ENCODE results near the gene SLC27A1. TPM values are rescaled to one million over a fixed set of nuclear protein-coding genes. Genes with fewer than 3 reads are reported as not detected.

The SLC27A1 gene
- 4.8 and 12.2 TPM in 2 replicates for total RNA-seq (2014; rRNA removed; shearing (Covaris generic))

- peak; percentile 99 for DNase-seq (ENCODE audit: low read depth)
Measured at GRCh38 chr19:17470068-17470841, at the start of gene SLC27A1. SLC27A1 (plus strand) TSS chr19:17470524; CDS start chr19:17470541, 17 bp downstream.

DNA sequence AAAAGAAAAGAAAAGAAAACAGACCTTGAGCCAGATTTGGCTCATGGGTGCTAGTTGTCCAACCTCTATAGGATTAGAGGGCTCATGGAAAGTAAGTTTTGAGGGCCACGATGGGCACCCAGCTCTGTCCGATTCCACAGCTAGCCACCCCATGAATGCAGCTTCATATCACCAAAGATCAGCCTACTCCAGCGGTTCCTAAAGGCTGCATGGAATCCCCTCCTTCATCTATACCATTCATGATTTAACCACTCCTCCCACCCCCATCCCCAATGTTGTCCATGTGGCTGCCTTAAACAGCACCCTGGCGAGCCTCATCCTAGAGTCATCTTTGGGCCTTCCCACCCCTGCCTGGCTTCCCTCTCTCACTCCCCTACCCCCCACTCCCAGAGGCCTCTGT lies 48.4 kb upstream of the SLC27A1 start:
- no peak for DNase-seq (ENCODE audit: low read depth)

- no peak for DNase-seq (ENCODE audit: low read depth)
Measured at GRCh38 chr19:17423429-17424208, 46.7 kb upstream of the SLC27A1 start.

DNA sequence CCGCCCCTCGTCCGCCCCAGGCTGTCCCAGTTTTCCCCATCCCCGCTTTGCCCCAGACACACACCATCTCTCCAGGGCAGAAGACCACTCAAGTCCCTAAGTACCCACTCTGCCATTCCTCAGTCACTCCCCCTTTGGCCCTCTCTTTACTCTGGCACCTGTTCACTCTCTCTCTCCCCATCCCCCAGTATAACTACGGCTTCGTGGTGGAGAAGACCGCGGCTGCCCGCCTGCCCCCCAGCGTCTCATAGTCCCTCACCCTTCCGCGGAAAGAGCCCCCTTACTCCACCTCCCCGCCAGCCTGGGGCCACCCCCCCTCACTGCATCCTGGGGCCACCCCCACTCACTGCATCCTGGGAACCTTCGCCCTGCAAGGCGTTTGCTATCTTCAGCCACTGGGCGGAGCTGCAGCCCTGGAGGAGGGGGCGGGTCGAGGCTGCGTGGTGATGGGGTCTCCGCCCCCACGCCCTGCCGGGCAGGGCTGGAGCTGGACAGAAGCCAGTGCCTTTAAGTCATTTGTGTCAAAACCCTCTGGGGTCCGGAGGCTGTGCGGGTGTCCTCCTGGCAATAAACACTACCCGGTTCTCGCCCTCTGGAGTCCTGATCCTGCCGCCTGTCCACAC lies 45.5 kb upstream of the SLC27A1 start:
- DNase-seq (ENCODE audit: low read depth): no peak

DNA sequence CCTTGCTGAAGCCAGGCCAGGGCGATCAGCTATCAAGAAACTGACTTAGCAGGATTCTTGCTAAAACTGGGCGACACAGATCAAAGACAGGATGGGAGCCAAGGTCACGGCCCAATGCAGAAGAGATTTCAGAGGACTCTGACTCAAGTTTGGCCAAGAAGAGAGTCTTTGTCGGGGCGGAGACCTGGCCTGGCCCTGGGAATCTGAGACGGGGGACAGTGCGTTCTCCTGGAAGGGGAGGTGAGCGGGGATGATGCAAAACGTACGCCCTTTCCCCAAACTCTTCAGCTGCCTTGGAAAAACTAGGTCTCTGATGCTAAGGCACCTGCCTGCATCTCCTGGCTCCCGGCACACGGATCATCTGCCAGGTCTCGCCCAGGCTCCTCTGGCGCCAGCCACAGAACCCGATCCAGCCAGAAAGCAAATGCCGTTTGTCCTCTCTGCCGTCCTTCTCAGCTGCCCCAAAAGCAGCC lies 40.6 kb upstream of the SLC27A1 start:
- no peak for DNase-seq (ENCODE audit: low read depth)

DNA sequence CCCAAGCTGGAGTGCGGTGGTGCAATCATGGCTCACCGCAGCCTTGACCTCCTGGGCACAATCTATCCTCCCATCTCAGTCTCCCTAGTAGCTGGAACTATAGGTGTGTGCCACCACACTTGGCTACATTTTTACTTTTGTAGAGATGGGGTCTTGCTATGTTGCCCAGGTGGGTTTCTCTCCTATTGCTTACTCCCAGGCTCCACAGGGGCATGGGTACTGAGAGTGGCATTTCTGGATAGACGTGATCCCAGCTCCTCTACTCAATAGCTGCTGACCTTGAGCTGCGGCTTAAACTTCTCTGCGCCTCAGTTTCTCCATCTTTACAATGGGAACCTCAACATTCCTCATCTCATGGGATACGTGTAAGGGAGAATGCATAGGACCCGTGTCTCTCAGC lies 38.9 kb upstream of the SLC27A1 start:
- no peak for DNase-seq (ENCODE audit: low read depth)

DNA sequence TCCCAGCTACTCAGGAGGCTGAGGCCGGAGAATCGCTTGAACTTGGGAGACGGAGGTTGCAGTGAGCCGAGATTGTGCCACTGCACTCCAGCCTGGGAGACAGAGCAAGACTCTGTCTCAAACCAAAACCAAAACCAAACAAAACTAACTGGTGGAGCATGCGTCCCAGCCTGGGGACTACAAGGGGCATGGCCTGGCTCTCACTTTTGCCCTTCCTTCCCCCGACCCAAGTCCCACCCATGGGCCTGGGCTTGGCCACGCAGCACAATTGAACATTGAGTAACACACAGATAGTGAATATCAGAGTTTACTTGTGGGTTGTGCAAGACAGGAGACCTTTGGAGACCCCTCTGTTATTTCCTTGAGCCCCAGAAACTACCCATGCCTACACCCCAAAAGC lies 35.1 kb upstream of the SLC27A1 start:
- DNase-seq (ENCODE audit: low read depth): no peak

DNA sequence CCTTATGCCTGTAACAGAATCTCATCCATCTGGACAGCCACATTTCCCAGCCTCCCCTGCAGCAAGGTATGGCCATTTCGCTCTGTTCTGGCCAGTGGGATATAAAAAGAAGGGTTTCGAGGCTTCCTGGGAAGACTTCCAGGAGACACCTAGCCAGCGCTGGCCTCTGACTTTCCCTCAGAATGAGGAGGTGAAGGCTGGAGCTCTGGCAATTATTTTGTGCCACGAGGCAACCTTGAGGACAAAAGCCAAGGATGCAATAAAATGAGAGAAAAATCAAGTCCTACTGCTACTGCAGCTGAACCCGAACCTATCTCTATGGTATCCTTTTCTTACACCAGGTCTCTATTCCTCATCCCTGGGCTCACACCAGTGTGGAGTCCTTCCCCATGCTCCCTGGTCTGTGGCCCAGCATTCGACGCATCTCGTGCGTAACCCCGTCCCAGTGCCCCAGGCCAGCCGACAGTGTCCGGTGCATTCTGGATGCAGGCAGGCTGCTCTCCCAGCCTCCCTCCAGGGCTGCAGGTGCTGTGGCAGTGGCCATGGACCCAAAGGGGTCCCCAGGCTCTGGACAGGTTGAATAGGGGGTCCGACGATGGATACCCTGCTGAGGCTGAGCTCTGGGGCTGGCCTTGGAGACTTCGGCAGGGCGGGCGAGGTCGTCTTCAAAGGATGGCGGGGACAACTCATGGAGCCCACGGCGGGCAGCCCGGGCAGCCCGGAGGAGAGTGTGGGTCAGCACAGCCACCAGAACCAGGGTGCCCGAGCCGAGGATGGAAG lies 34.0 kb upstream of the SLC27A1 start:
- no peak for DNase-seq (ENCODE audit: low read depth)

DNA sequence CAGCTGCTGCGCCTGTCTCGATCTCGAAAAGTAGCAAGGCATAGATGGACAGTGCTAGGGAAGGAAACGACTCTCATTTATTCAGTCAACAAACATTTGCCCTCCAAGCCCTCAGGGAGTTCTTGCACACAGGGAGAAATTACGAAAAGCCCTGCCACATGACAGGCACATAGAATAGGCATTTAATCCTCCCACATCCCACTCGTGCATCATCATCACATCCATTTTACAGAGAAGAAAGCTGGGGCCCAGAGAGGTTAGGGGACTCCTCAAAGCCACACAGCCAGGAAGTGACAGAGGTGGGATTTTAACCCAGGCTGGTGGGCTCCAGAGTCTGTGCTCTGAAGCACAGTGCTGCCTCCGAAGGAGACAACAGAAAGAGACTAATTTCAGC lies 33.5 kb upstream of the SLC27A1 start:
- no peak for DNase-seq (ENCODE audit: low read depth)

GRCh38 chr19:17441241-17442021 lies 28.9 kb upstream of the SLC27A1 start:
- DNase-seq (ENCODE audit: low read depth): peak; percentile 73

GRCh38 chr19:17445526-17446165 lies 24.7 kb upstream of the SLC27A1 start:
- DNase-seq (ENCODE audit: low read depth): no peak

GRCh38 chr19:17447704-17448130 lies 22.6 kb upstream of the SLC27A1 start:
- no peak for DNase-seq (ENCODE audit: low read depth)

DNA sequence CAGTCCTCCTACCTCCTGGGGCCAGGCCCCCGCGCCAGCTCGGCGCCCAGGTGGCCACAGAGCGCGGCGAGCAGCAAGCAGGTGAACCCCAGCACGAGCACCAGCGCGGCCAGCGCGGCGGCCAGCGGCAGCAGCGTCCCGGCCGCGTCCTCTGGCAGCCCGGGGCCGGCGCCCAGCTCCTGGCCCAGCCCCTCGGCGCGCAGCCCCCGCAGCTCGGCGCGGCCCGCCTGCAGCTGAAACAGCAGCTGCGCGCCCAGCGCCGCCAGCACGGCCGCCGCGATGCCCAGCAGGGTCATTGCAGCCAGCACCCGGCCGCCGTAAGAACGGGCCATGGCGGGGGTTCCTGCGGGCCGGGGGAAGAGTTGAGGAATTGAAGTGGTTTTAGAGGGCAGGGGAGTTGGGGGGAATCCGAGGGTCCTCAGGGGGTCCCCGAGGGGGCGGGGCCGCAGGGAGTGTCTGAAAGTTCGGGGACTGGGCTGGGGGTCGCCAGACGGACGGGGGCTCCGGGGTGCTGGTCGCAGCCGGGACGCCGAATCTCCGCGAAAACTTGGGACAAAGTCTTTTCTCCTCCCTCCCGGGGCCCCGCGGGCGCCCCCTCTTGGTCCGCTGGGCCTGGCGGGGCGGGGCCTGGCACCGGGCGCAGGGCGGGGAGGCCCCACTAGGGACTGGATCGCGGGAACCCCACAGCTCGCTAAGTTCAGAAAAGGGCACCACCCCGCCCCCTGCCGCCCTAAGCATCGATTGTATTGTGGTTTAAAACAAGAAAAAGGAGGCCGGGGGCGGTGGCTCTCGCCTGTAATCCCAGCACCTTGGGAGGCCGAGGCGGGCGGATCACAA lies 22.0 kb upstream of the SLC27A1 start, which contains the start of gene TMEM221:
TMEM221 (minus strand) TSS at position 538 of the 837 bp plus-strand sequence; CDS start at position 332, 206 bp downstream.
- DNase-seq (ENCODE audit: low read depth): peak; percentile 45

GRCh38 chr19:17450264-17451075 lies 19.9 kb upstream of the SLC27A1 start:
- DNase-seq (ENCODE audit: low read depth): peak; percentile 80

DNA sequence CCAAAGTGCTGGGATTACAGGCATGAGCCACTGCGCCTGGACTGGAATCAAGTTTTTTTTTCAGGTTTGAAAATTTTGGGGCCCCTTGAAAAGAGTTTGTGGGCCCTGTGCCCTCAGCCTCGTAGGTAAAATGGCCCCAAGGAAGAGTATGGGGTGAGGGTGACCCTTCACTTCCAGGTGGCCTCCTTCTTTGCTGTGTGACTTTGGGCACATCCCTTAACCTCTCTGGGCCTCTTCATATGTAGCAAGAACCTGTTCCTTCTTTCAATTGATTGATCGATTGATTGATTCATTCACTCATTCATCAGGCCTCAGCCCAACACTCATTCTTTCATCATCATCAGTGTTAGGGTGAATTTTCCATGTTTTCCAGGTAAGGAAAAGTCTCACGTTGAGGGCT lies 18.5 kb upstream of the SLC27A1 start:
- DNase-seq (ENCODE audit: low read depth): no peak

DNA sequence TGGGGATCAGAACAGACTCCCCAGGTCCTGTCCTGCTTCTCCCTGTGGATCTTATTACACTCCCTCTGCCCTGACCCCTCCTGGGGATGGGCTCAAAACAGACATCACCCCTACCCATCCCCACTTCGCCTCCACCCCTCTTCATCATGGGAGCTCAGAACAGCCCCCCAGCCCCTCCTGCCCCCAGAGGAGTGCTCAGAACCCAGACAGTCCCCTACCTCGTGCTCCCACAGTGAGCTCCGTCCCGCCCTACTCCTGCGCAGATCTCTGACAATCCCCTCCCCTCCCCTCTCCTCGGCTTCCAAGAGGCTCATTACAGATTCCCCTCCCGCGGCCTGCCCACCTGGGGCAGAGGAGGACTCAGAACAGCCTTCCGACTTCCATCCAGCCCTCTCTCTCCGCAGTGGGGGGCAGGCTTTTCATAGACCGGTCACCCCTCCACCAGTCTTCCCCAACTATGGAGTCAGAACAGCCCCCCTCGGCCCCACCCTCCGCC lies 15.7 kb upstream of the SLC27A1 start:
- no peak for DNase-seq (ENCODE audit: low read depth)

- DNase-seq (ENCODE audit: low read depth): no peak
Measured at GRCh38 chr19:17455308-17456123, 14.8 kb upstream of the SLC27A1 start.
